ENCODE data around the gene MSANTD1.

MSANTD1 gene

GRCh38 chr4:3284734-3285557 is 36.0 kb downstream of the MSANTD1 start:
- Mint-ChIP-seq H3K4me1 (peaks cover 5% of the 10 kb centered on the region), H3K27ac (no peak overlapping the region), H3K9me3 (peaks cover 22% of the 10 kb centered on the region), H3K27me3 (ENCODE audit: low read depth, poor library complexity) (peaks cover 40% of the 10 kb centered on the region), H3K4me3 (no peak overlapping the region), H3K36me3 (ENCODE audit: low read depth) (peaks cover 5% of the 10 kb centered on the region)
- DNase-seq, result no peak
- TF ChIP-seq, protein P1, sequence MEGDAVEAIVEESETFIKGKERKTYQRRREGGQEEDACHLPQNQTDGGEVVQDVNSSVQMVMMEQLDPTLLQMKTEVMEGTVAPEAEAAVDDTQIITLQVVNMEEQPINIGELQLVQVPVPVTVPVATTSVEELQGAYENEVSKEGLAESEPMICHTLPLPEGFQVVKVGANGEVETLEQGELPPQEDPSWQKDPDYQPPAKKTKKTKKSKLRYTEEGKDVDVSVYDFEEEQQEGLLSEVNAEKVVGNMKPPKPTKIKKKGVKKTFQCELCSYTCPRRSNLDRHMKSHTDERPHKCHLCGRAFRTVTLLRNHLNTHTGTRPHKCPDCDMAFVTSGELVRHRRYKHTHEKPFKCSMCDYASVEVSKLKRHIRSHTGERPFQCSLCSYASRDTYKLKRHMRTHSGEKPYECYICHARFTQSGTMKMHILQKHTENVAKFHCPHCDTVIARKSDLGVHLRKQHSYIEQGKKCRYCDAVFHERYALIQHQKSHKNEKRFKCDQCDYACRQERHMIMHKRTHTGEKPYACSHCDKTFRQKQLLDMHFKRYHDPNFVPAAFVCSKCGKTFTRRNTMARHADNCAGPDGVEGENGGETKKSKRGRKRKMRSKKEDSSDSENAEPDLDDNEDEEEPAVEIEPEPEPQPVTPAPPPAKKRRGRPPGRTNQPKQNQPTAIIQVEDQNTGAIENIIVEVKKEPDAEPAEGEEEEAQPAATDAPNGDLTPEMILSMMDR (IDR thresholded peaks at IDR 0.05), result no peak

DNA sequence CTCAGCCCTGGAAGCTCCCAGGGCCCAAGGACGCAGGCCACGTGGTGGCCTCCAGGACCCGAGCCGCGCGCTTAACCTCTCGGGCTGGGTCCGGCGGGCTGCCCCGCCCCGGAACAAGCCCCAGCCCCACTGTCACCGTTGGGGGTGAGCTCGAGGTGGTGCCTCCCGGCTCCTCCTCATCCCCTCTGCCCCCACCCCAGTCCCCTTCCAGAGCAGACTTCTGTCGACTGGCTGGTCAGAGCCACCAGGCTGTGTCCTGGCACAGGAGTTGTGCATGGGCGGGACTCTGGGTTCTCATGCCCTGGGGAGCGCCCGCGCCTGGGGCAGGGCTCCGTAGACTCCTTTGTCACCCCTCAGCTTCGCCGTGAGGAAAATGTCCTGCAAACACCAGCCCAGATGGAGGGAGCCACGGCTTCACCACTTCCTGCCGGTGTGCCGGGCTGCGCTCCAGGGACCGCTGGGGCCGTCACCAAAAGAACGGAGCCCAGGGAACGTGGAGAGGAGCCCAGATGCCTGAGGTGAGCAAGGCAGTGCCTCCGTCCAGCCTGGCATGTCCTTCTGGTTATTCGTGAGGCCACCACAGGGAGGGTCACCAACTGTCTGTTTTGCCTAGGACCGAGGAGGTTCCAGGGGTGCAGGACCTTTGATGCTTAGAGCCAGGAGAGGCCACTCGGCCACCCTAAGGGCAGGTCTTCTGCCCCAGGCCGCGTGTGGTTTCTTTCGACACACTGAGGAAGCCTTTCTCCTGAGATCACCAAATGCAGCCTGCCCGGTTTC is 36.8 kb downstream of the MSANTD1 start:
- TF ChIP-seq, protein P1 (IDR thresholded peaks at IDR 0.05), result no peak
- H3K27ac Mint-ChIP-seq, result no peak overlapping the region
- no peak for DNase-seq
- peaks cover 5% of the 10 kb centered on the region for H3K36me3 Mint-ChIP-seq (ENCODE audit: low read depth)
- no peak overlapping the region for H3K4me3 Mint-ChIP-seq
- H3K9me3 Mint-ChIP-seq, result peaks cover 19% of the 10 kb centered on the region
- peaks cover 5% of the 10 kb centered on the region for H3K4me1 Mint-ChIP-seq
- H3K27me3 Mint-ChIP-seq (ENCODE audit: low read depth, poor library complexity), result peaks cover 42% of the 10 kb centered on the region

- no peak overlapping the region for H3K27ac Mint-ChIP-seq
- TF ChIP-seq, protein P1 (IDR thresholded peaks at IDR 0.05), result no peak
- DNase-seq, result no peak
- H3K4me3 Mint-ChIP-seq, result no peak overlapping the region
- peaks cover 13% of the 10 kb centered on the region for H3K9me3 Mint-ChIP-seq
- peaks cover 4% of the 10 kb centered on the region for H3K36me3 Mint-ChIP-seq (ENCODE audit: low read depth)
- H3K4me1 Mint-ChIP-seq, result peaks cover 9% of the 10 kb centered on the region
- peaks cover 42% of the 10 kb centered on the region for H3K27me3 Mint-ChIP-seq (ENCODE audit: low read depth, poor library complexity)
Measured at GRCh38 chr4:3286335-3287175, 37.6 kb downstream of the MSANTD1 start.

- H3K9me3 Mint-ChIP-seq, result peaks cover 5% of the 10 kb centered on the region
- no peak for DNase-seq
- peaks cover 13% of the 10 kb centered on the region for H3K4me1 Mint-ChIP-seq
- no peak overlapping the region for H3K4me3 Mint-ChIP-seq
- H3K36me3 Mint-ChIP-seq (ENCODE audit: low read depth), result no peaks in the 10 kb centered on the region
- H3K27ac Mint-ChIP-seq, result no peak overlapping the region
- TF ChIP-seq, protein P1 (IDR thresholded peaks at IDR 0.05), result no peak
- H3K27me3 Mint-ChIP-seq (ENCODE audit: low read depth, poor library complexity), result peaks cover 44% of the 10 kb centered on the region
Measured at GRCh38 chr4:3287271-3287971, 38.5 kb downstream of the MSANTD1 start.

- H3K9me3 Mint-ChIP-seq, result no peaks in the 10 kb centered on the region
- TF ChIP-seq, protein P1 (IDR thresholded peaks at IDR 0.05), result no peak
- H3K4me3 Mint-ChIP-seq, result no peak overlapping the region
- H3K4me1 Mint-ChIP-seq, result peaks cover 13% of the 10 kb centered on the region
- H3K36me3 Mint-ChIP-seq (ENCODE audit: low read depth), result no peaks in the 10 kb centered on the region
- no peak for DNase-seq
- peaks cover 38% of the 10 kb centered on the region for H3K27me3 Mint-ChIP-seq (ENCODE audit: low read depth, poor library complexity)
- H3K27ac Mint-ChIP-seq, result no peak overlapping the region
Measured at GRCh38 chr4:3287972-3288570, 39.1 kb downstream of the MSANTD1 start.
